HEK293 (cell line): ENCODE results near the gene TMEM179.

Source experiments
- CTCF ChIA-PET: fragments of 350-600 bp; formaldehyde crosslinking; extraction: SDS; loops from one replicate; lab custom pipeline; 2021; ENCODE audit warnings: antibody characterized with exemption; lab: Yijun Ruan, JAX
- POLR2A ChIA-PET: fragments of 300-600 bp; formaldehyde crosslinking; extraction: SDS; loops from one replicate; lab custom pipeline; 2020; ENCODE audit warnings: antibody characterized with exemption, inconsistent platforms; lab: Yijun Ruan, JAX
- H3K27ac ChIP-seq: fragments of 200-500 bp; sonication (Bioruptor generic); 2 replicates; pipeline ENCODE4 v1.5.1; 2014; ENCODE audit warnings: low read depth, low read length, control low read depth, inconsistent platforms; ENCODE audit errors: extremely low read depth
- H3K36me3 ChIP-seq, 2 experiments: fragments of 200-500 bp in 1 of 2; sonication (Bioruptor generic) in 1 of 2; 1 replicate in 1 of 2; 2 replicates in 1 of 2; pipeline ENCODE4 v1.5.1; 2014 to 2017; ENCODE audit warnings: inconsistent platforms in 2 of 2, low read length in 2 of 2; ENCODE audit not compliant: control insufficient read depth in 2 of 2, insufficient read depth in 1 of 2
- H3K4me1 ChIP-seq: fragments of 200-500 bp; sonication (Bioruptor generic); 2 replicates; pipeline ENCODE4 v1.5.1; 2014; ENCODE audit warnings: mild to moderate bottlenecking, low read length, inconsistent platforms; ENCODE audit not compliant: control insufficient read depth, insufficient read depth
- H3K4me3 ChIP-seq: 2 replicates; pipeline ENCODE4 v1.5.1; 2011; ENCODE audit warnings: low read depth, mild to moderate bottlenecking, control low read depth, low read length, moderate library complexity
- H3K9me3 ChIP-seq: fragments of 200-500 bp; sonication (Bioruptor generic); 2 replicates; pipeline ENCODE4 v1.5.1; 2014; ENCODE audit warnings: low read depth, low read length, inconsistent platforms; ENCODE audit not compliant: control insufficient read depth, insufficient read depth
- GLI2 ChIP-seq: fragments of 450-650 bp; formaldehyde crosslinking; IDR thresholded peaks from 2 replicates; pipeline ENCODE4; 2017; ENCODE audit warnings: missing biosample characterization, missing genetic modification characterization, low read depth, borderline replicate concordance
- GLIS2 ChIP-seq: fragments of 450-650 bp; formaldehyde crosslinking; IDR thresholded peaks from 2 replicates; pipeline ENCODE4 v1.5.1; 2016; ENCODE audit warnings: missing biosample characterization, missing genetic modification characterization
- PRDM2 ChIP-seq: fragments of 450-650 bp; formaldehyde crosslinking; IDR thresholded peaks from 2 replicates; pipeline ENCODE4 v1.5.1; 2016; ENCODE audit warnings: missing biosample characterization, missing genetic modification characterization, borderline replicate concordance
- ZFP37 ChIP-seq: fragments of 450-650 bp; formaldehyde crosslinking; IDR thresholded peaks from 2 replicates; pipeline ENCODE4 v1.5.1; 2016; ENCODE audit warnings: missing biosample characterization, missing genetic modification characterization
- ZNF18 ChIP-seq: fragments of 450-650 bp; formaldehyde crosslinking; IDR thresholded peaks from 2 replicates; pipeline ENCODE4 v1.5.1; 2016; ENCODE audit warnings: missing biosample characterization, missing genetic modification characterization
- ZNF2 ChIP-seq: fragments of 450-650 bp; formaldehyde crosslinking; IDR thresholded peaks from 2 replicates; pipeline ENCODE4 v1.5.1; 2016; ENCODE audit warnings: missing biosample characterization, missing genetic modification characterization
- ZNF211 ChIP-seq: fragments of 450-650 bp; formaldehyde crosslinking; IDR thresholded peaks from 2 replicates; pipeline ENCODE4 v1.5.1; 2016; ENCODE audit warnings: low read depth, missing biosample characterization, missing genetic modification characterization
- ZNF26 ChIP-seq: fragments of 450-650 bp; formaldehyde crosslinking; IDR thresholded peaks from 2 replicates; pipeline ENCODE4 v1.5.1; 2016; ENCODE audit warnings: missing biosample characterization, missing genetic modification characterization
- ZNF324 ChIP-seq: fragments of 450-650 bp; formaldehyde crosslinking; IDR thresholded peaks from 2 replicates; pipeline ENCODE4 v1.5.1; 2016; ENCODE audit warnings: missing biosample characterization, missing genetic modification characterization
- ZNF366 ChIP-seq: fragments of 450-650 bp; formaldehyde crosslinking; conservative IDR thresholded peaks from 2 replicates; pipeline ENCODE4 v1.5.1; 2016; ENCODE audit warnings: missing biosample characterization, missing genetic modification characterization
- ZNF544 ChIP-seq: fragments of 450-650 bp; formaldehyde crosslinking; IDR thresholded peaks from 2 replicates; pipeline ENCODE4 v1.5.0; 2017; ENCODE audit warnings: missing biosample characterization, missing genetic modification characterization
- ZNF777 ChIP-seq: fragments of 450-650 bp; formaldehyde crosslinking; IDR thresholded peaks from 2 replicates; pipeline ENCODE4 v1.5.1; 2017; ENCODE audit warnings: missing biosample characterization, missing genetic modification characterization, borderline replicate concordance
- ZNF791 ChIP-seq: fragments of 450-650 bp; formaldehyde crosslinking; IDR thresholded peaks from 2 replicates; pipeline ENCODE4 v1.5.1; 2016; ENCODE audit warnings: missing biosample characterization, missing genetic modification characterization
- TF ChIP-seq, protein P1 (sequence below): fragments of 450-650 bp; formaldehyde crosslinking; IDR thresholded peaks from 2 replicates; pipeline ENCODE4 v1.5.1; 2016; ENCODE audit warnings: missing biosample characterization, missing genetic modification characterization
- TF ChIP-seq, protein P2 (sequence below): IDR thresholded peaks from 2 replicates; pipeline ENCODE4 v1.6.1; 2011; ENCODE audit warnings: mild to moderate bottlenecking, low read depth, low read length, borderline replicate concordance

Gene TMEM179

DNA sequence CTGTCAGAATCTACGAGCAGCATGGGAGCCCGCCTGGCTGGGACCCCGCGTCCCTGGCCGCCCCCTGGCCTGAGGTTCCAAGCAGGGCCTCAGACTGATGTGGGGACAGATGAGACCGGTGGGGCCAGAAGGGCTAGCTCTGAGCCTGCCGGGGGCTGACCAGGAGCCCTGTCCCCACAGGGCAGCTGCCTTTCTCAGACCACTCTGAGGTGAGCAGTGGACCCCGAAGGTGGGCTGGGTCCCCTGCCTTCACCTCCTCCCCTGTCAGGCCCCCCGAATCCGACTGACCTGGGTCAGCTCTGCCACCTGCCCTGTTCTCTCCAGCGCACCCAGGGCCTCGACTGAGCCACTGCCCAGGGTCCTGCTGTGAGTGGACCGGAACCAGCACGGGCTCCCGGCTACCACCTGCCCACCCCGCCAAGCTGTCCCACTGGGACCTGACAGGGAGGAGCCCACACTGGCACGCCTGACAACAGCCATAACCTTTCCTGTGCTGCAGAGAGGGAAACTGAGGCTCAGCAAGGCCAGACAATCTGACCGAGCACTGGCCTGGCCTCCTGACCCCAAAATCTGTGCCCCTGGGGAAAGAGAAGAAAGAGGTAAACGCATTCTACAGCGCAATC lies 29.7 kb upstream of the TMEM179 start:
- no peaks in the 10 kb centered on the region for H3K9me3 ChIP-seq
- H3K36me3 ChIP-seq, result no peaks in the 10 kb centered on the region
- H3K27ac ChIP-seq, result no peak overlapping the region
- POLR2A ChIA-PET, result no interaction called here
- no peak overlapping the region for H3K4me3 ChIP-seq
- TF ChIP-seq ZNF18 (tag by site-specific recombination) (no peak), ZNF324 (tag by site-specific recombination) (no peak), GLIS2 (tag by site-specific recombination) (no peak), ZNF2 (tag by site-specific recombination) (no peak)
- TF ChIP-seq, protein P1, sequence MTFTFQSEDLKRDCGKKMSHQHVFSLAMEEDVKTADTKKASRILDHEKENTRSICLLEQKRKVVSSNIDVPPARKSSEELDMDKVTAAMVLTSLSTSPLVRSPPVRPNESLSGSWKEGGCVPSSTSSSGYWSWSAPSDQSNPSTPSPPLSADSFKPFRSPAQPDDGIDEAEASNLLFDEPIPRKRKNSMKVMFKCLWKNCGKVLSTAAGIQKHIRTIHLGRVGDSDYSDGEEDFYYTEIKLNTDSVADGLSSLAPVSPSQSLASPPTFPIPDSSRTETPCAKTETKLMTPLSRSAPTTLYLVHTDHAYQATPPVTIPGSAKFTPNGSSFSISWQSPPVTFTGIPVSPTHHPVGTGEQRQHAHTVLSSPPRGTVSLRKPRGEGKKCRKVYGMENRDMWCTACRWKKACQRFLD (tag by site-specific recombination), result no peak
- CTCF ChIA-PET, result interaction anchor here (0.6 to 0.8 kb wide), 3 partner anchors 19 to 556 kb away, joined by 3 to 5 read pairs (median 5); no protein-coding TSS in a partner anchor
- H3K4me1 ChIP-seq, result peaks cover 7% of the 10 kb centered on the region; the same call in 1 of the 2 replicates

- H3K4me3 ChIP-seq, result no peak overlapping the region
- H3K27ac ChIP-seq, result no peak overlapping the region
- ChIA-PET CTCF (interaction anchor here (0.6 kb wide), 1 partner anchor 18 kb away, joined by 5 read pairs; no protein-coding TSS in a partner anchor), POLR2A (no interaction called here)
- TF ChIP-seq ZNF777 (tag by site-specific recombination) (no peak), ZNF366 (tag by site-specific recombination) (no peak), ZNF211 (tag by site-specific recombination) (no peak), PRDM2 (no peak), ZFP37 (tag by site-specific recombination) (no peak), ZNF26 (tag by site-specific recombination) (no peak), GLI2 (tag by site-specific recombination) (no peak), ZNF544 (no peak), ZNF791 (tag by site-specific recombination) (no peak)
- TF ChIP-seq, protein P2, sequence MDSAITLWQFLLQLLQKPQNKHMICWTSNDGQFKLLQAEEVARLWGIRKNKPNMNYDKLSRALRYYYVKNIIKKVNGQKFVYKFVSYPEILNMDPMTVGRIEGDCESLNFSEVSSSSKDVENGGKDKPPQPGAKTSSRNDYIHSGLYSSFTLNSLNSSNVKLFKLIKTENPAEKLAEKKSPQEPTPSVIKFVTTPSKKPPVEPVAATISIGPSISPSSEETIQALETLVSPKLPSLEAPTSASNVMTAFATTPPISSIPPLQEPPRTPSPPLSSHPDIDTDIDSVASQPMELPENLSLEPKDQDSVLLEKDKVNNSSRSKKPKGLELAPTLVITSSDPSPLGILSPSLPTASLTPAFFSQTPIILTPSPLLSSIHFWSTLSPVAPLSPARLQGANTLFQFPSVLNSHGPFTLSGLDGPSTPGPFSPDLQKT, result no peak
- peaks cover 7% of the 10 kb centered on the region; the same call in 1 of the 2 replicates for H3K4me1 ChIP-seq
- no peaks in the 10 kb centered on the region for H3K36me3 ChIP-seq
- no peaks in the 10 kb centered on the region for H3K9me3 ChIP-seq
These were observed 28.9 kb upstream of the TMEM179 start for GRCh38 chr14:104633276-104634137.
